Neuronal stem cell (in vitro differentiated cells): ENCODE data around the gene ARL2.

Experiments used
- DNase-seq: peaks from one replicate; pipeline ENCODE4 v3.0.0-alpha.2; 2013; ENCODE audit warnings: low spot score
- H2AFZ ChIP-seq: one replicate; pipeline ENCODE4 v1.6.1; 2013; ENCODE audit warnings: mild to moderate bottlenecking, low read length, inconsistent platforms
- H2AK5ac ChIP-seq: 2 replicates; pipeline ENCODE4 v1.6.1; 2013; ENCODE audit warnings: low read depth, mild to moderate bottlenecking, inconsistent platforms, low read length, moderate library complexity, mixed read lengths
- H2BK120ac ChIP-seq: 2 replicates; pipeline ENCODE4 v1.6.1; 2013; ENCODE audit warnings: low read depth, mild to moderate bottlenecking, inconsistent platforms, low read length, moderate library complexity, mixed read lengths
- H2BK12ac ChIP-seq: one replicate; pipeline ENCODE4 v1.6.1; 2013; ENCODE audit warnings: low read length, inconsistent platforms
- H2BK15ac ChIP-seq: 2 replicates; pipeline ENCODE4 v1.6.1; 2013; ENCODE audit warnings: mild to moderate bottlenecking, low read length, inconsistent platforms, mixed read lengths
- H2BK5ac ChIP-seq: one replicate; pipeline ENCODE4 v1.6.1; 2013; ENCODE audit warnings: inconsistent platforms, mild to moderate bottlenecking, low read length, moderate library complexity
- H3K14ac ChIP-seq: one replicate; pipeline ENCODE4 v1.6.1; 2013; ENCODE audit warnings: low read length, inconsistent platforms
- H3K18ac ChIP-seq: 2 replicates; pipeline ENCODE4 v1.6.1; 2013; ENCODE audit warnings: low read length, inconsistent platforms
- H3K23ac ChIP-seq: 2 replicates; pipeline ENCODE4 v1.6.1; 2013; ENCODE audit warnings: low read depth, mild to moderate bottlenecking, mixed read lengths, low read length, inconsistent platforms; ENCODE audit not compliant: poor library complexity
- H3K27ac ChIP-seq: replicated peaks from 3 replicates; pipeline ENCODE4 v1.5.1; 2013; ENCODE audit warnings: low read length, inconsistent platforms
- H3K27me3 ChIP-seq, 3 experiments: 2 replicates each; pipeline ENCODE4 v1.6.1; 2013; ENCODE audit warnings: low read length in 3 of 3, mild to moderate bottlenecking in 2 of 3, inconsistent platforms in 1 of 3, low read depth in 1 of 3, mixed read lengths in 1 of 3, moderate library complexity in 1 of 3; ENCODE audit not compliant: control insufficient read depth in 3 of 3, insufficient read depth in 3 of 3
- H3K36me3 ChIP-seq, 2 donors: replicated peaks in 1 of 2; 2 replicates each; pipeline ENCODE4 v1.6.1; 2013; ENCODE audit warnings: low read length in 2 of 2; ENCODE audit not compliant: control insufficient read depth in 2 of 2, insufficient read depth in 2 of 2
- H3K4ac ChIP-seq: 2 replicates; pipeline ENCODE4 v1.6.1; 2013; ENCODE audit warnings: inconsistent platforms, mild to moderate bottlenecking, low read length, moderate library complexity
- H3K4me1 ChIP-seq, 2 donors: 1 replicate in 1 of 2; 2 replicates in 1 of 2; pipeline ENCODE4 v1.6.1; 2013; ENCODE audit warnings: low read length in 2 of 2, low read depth in 1 of 2; ENCODE audit not compliant: control insufficient read depth in 2 of 2, insufficient read depth in 1 of 2
- H3K4me2 ChIP-seq: one replicate; pipeline ENCODE4 v1.6.1; 2013; ENCODE audit warnings: mild to moderate bottlenecking, low read length, inconsistent platforms; ENCODE audit not compliant: insufficient read depth, poor library complexity, severe bottlenecking
- H3K4me3 ChIP-seq, 2 donors: 2 replicates each; pipeline ENCODE4 v1.5.1; 2013; ENCODE audit warnings: low read length in 2 of 2, mild to moderate bottlenecking in 2 of 2, inconsistent platforms in 1 of 2, moderate library complexity in 1 of 2
- H3K79me1 ChIP-seq: one replicate; pipeline ENCODE4 v1.6.1; 2013; ENCODE audit warnings: low read depth, mild to moderate bottlenecking, inconsistent platforms, low read length, moderate library complexity
- H3K9ac ChIP-seq: one replicate; pipeline ENCODE4 v1.6.1; 2013; ENCODE audit warnings: mild to moderate bottlenecking, low read depth, low read length, inconsistent platforms; ENCODE audit not compliant: poor library complexity
- H3K9me3 ChIP-seq, 2 donors: replicated peaks in 1 of 2; 2 replicates each; pipeline versions ENCODE3 to v1.6.1; 2013; ENCODE audit warnings: low read length in 2 of 2, mild to moderate bottlenecking in 2 of 2, inconsistent platforms in 1 of 2, low read depth in 1 of 2, mixed read lengths in 1 of 2, moderate library complexity in 1 of 2; ENCODE audit not compliant: control insufficient read depth in 2 of 2, insufficient read depth in 1 of 2
- H4K8ac ChIP-seq: one replicate; pipeline ENCODE4 v1.6.1; 2013; ENCODE audit warnings: low read depth, mild to moderate bottlenecking, inconsistent platforms, low read length, moderate library complexity
- H4K91ac ChIP-seq: one replicate; pipeline ENCODE4 v1.6.1; 2013; ENCODE audit warnings: low read length, low read depth, mild to moderate bottlenecking, inconsistent platforms; ENCODE audit not compliant: poor library complexity
- WGBS, 2 donors: extraction: QIAGEN DNeasy Blood & Tissue Kit; methylation state at CpG; one replicate each; pipeline ENCODE4 v1.1.7; 2013; ENCODE audit warnings: missing lambda C conversion rate in 2 of 2, mixed read lengths in 1 of 2; ENCODE audit not compliant: insufficient read length in 2 of 2, insufficient replicate concordance in 1 of 2; ENCODE audit errors: extremely low coverage in 2 of 2; 5-methylcytosine and 5-hydroxymethylcytosine counted together

Gene ARL2

DNA sequence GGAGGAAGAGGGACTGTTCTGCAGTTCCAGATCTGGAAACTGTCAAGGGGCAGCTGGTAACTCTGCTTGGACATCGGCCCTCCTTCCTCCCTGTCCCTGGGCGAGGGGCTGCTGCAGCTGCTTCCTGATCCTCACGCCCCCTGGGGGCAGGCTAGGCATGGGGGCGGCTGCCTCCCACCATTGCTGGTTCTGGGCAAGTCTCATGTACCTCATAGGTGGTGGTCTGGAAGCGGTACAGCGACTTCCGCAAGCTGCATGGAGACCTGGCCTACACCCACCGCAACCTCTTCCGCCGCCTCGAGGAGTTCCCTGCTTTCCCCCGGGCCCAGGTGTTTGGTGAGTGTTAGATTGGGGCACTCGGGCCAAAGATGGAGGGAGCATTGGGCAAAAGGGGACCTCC lies 18.3 kb downstream of the ARL2 start:
- Histone ChIP-seq H3K36me3 (peaks cover 10 to 33% of the 10 kb centered on the region in 2 donors), H2BK5ac (no peak overlapping the region), H2BK120ac (no peak overlapping the region), H3K9me3 (no peaks in the 10 kb centered on the region), H3K23ac (no peak overlapping the region), H2AFZ (no peak overlapping the region), H3K9ac (no peak overlapping the region), H3K4ac (no peak overlapping the region), H4K8ac (no peak overlapping the region), H3K4me3 (no peak overlapping the region), H2BK12ac (no peak overlapping the region), H3K27ac (no peak overlapping the region), H3K79me1 (no peaks in the 10 kb centered on the region), H2AK5ac (no peak overlapping the region), H3K18ac (no peak overlapping the region), H2BK15ac (no peak overlapping the region), H3K27me3 (no peaks in the 10 kb centered on the region), H4K91ac (no peak overlapping the region), H3K14ac (no peak overlapping the region), H3K4me1 (peaks cover 0 to 4% of the 10 kb centered on the region in 2 donors), H3K4me2 (no peak overlapping the region)
- WGBS, 2 donors, result no CpG with 5 or more reads among the region's 13 CpGs
- DNase-seq, result no peak

DNA sequence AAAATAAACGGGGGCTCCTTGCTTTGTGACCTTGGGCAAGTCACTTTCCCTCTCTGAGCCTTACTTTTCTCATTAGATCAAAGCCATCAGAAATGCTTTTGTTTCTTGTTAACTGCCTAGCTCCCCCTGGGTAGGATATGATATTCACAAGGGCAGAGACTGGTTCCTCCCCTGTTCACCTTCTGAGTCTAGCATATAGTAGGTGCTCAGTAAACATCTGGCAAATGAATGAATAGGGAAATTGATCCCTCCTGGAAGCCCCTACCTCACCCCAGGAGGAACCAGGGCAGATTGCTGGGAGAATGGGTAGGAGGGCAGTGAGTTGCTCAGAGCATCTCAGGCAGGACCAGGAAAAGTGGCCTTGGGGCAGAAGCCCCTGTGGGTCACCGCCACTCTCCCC lies 20.5 kb downstream of the ARL2 start:
- no peaks in the 10 kb centered on the region for H3K4me1 ChIP-seq
- H2BK12ac ChIP-seq, result no peak overlapping the region
- no peak overlapping the region for H2BK5ac ChIP-seq
- H3K4ac ChIP-seq, result no peak overlapping the region
- no peak overlapping the region for H3K23ac ChIP-seq
- no peaks in the 10 kb centered on the region for H3K79me1 ChIP-seq
- peaks cover 19 to 49% of the 10 kb centered on the region in 2 donors for H3K36me3 ChIP-seq
- H3K4me2 ChIP-seq, result no peak overlapping the region
- H3K14ac ChIP-seq, result no peak overlapping the region
- no peak overlapping the region for H2BK120ac ChIP-seq
- H3K9me3 ChIP-seq, result no peaks in the 10 kb centered on the region
- H3K27me3 ChIP-seq, result no peaks in the 10 kb centered on the region
- no peak overlapping the region for H3K27ac ChIP-seq
- no peak overlapping the region for H2AFZ ChIP-seq
- no peak for DNase-seq
- no peak overlapping the region for H2AK5ac ChIP-seq
- no peak overlapping the region for H4K91ac ChIP-seq
- no peak overlapping the region for H3K4me3 ChIP-seq
- no peak overlapping the region for H4K8ac ChIP-seq
- no peak overlapping the region for H3K9ac ChIP-seq
- no peak overlapping the region for H3K18ac ChIP-seq
- WGBS, 2 donors, result no CpG with 5 or more reads among the region's 2 CpGs
- H2BK15ac ChIP-seq, result no peak overlapping the region

DNA sequence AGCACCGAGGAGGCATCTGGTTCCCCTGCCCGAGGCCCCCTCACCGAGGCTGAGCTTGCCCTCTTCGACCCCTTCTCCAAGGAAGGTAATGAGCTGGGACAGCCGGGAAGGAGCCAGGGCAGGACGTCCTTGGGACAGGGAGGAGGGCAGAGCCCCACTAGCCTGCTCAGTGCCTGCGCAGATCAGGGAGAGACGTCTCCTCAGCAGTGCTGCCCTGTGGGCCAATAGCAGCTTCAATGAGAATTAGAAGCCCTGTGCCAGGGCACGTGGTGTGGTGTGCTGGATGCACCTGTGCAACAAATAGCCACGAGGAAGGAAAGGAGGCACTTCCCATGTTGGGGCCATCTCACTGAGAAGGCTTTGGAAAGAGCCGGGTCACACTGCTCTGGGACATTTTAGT lies 21.6 kb downstream of the ARL2 start:
- Histone ChIP-seq H3K18ac (no peak overlapping the region), H2BK5ac (no peak overlapping the region), H2BK120ac (no peak overlapping the region), H3K36me3 (peaks cover 19 to 52% of the 10 kb centered on the region in 2 donors), H3K27me3 (no peaks in the 10 kb centered on the region), H4K8ac (no peak overlapping the region), H3K23ac (no peak overlapping the region), H3K4me2 (no peak overlapping the region), H2AFZ (no peak overlapping the region), H3K9me3 (no peaks in the 10 kb centered on the region), H3K4me1 (peaks cover 1 to 2% of the 10 kb centered on the region in 2 donors), H4K91ac (no peak overlapping the region), H3K79me1 (no peaks in the 10 kb centered on the region), H3K27ac (no peak overlapping the region), H3K9ac (no peak overlapping the region), H3K4ac (no peak overlapping the region), H2AK5ac (no peak overlapping the region), H2BK12ac (no peak overlapping the region), H2BK15ac (no peak overlapping the region), H3K14ac (no peak overlapping the region), H3K4me3 (no peak overlapping the region)
- WGBS, 2 donors, result no CpG with 5 or more reads among the region's 11 CpGs
- DNase-seq, result no peak

DNA sequence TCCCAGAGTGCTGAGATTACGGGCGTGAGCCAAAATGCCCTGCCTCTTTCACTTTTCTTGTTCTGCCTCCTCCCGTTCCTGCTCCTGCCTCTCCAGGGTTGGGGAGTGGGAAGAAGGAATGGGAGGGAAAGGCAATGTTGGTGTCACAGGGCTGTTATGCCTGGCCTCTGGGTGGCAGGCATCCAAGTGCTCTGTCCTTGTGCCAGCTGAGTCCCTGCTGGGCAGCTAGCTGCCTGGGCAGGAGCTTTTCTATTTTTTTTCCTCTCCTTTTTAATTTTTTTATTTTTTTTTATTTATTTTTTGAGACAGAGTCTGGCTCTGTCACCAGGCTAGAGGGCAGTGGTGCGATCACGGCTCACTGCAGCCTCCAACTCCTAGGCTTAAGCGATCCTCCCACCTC lies 23.0 kb downstream of the ARL2 start:
- Histone ChIP-seq H3K4me3 (no peak overlapping the region), H2AK5ac (no peak overlapping the region), H2BK120ac (no peak overlapping the region), H3K4me2 (no peak overlapping the region), H3K4ac (no peak overlapping the region), H4K91ac (no peak overlapping the region), H3K9ac (no peak overlapping the region), H3K27me3 (no peaks in the 10 kb centered on the region), H2AFZ (no peak overlapping the region), H4K8ac (no peak overlapping the region), H3K18ac (no peak overlapping the region), H2BK12ac (no peak overlapping the region), H3K14ac (no peak overlapping the region), H3K23ac (no peak overlapping the region), H3K9me3 (no peaks in the 10 kb centered on the region), H3K36me3 (peaks cover 19 to 52% of the 10 kb centered on the region in 2 donors), H2BK15ac (no peak overlapping the region), H3K27ac (no peak overlapping the region), H2BK5ac (no peak overlapping the region), H3K79me1 (peaks cover 2% of the 10 kb centered on the region), H3K4me1 (peaks cover 1 to 2% of the 10 kb centered on the region in 2 donors)
- no peak for DNase-seq
- no CpG with 5 or more reads among the region's 6 CpGs for WGBS, 2 donors
